HG02588 (cell line): ENCODE results near the gene SMAD2.
"Not testable (repeated sequence)": the region's sequence is repeated elsewhere in the genome, so short reads cannot be mapped to it uniquely, and the experiment has no call there.

ENCODE experiments used
- ATAC-seq: cut with Tn5 transposase; IDR thresholded peaks from one replicate; pipeline ENCODE4 v1.9.1; 2021; ENCODE audit warnings: mild to moderate bottlenecking, moderate library complexity; ENCODE audit not compliant: unreplicated experiment

The SMAD2 gene

GRCh38 chr18:47846431-47846830 is 84.0 kb downstream of the SMAD2 start:
- ATAC-seq = no peak

GRCh38 chr18:47844828-47845498 is 85.5 kb downstream of the SMAD2 start:
- no peak for ATAC-seq

GRCh38 chr18:47842836-47843235 is 87.6 kb downstream of the SMAD2 start:
- no peak for ATAC-seq

- no peak for ATAC-seq
Measured at GRCh38 chr18:47838396-47838795, 92.1 kb downstream of the SMAD2 start.

GRCh38 chr18:47832348-47832747 is 98.1 kb downstream of the SMAD2 start:
- ATAC-seq = no peak

GRCh38 chr18:47831351-47831750 is 99.1 kb downstream of the SMAD2 start:
- ATAC-seq = no peak

- no peak for ATAC-seq
Measured at GRCh38 chr18:47830772-47831171, 99.7 kb downstream of the SMAD2 start.

GRCh38 chr18:47829831-47830230 is 100.6 kb downstream of the SMAD2 start:
- no peak for ATAC-seq

- ATAC-seq = not testable (repeated sequence)
Measured at GRCh38 chr18:47828031-47828430, 102.4 kb downstream of the SMAD2 start.

- ATAC-seq = no peak
Measured at GRCh38 chr18:47826157-47827074, 104.0 kb downstream of the SMAD2 start.

- no peak for ATAC-seq
Measured at GRCh38 chr18:47821314-47821713, 109.1 kb downstream of the SMAD2 start.

GRCh38 chr18:47817795-47818077 is 112.7 kb downstream of the SMAD2 start:
- no peak for ATAC-seq

GRCh38 chr18:47817017-47817794 is 113.3 kb downstream of the SMAD2 start:
- ATAC-seq = no peak

- no peak for ATAC-seq
Measured at GRCh38 chr18:47815486-47816270, 114.8 kb downstream of the SMAD2 start.

GRCh38 chr18:47809420-47809819 is 121.0 kb downstream of the SMAD2 start:
- no peak for ATAC-seq

- no peak for ATAC-seq
Measured at GRCh38 chr18:47802802-47803201, 127.7 kb downstream of the SMAD2 start.

GRCh38 chr18:47801817-47802216 is 128.6 kb downstream of the SMAD2 start:
- ATAC-seq = no peak

- no peak for ATAC-seq
Measured at GRCh38 chr18:47800756-47801155, 129.7 kb downstream of the SMAD2 start.

- ATAC-seq = no peak
Measured at GRCh38 chr18:47800248-47800647, 130.2 kb downstream of the SMAD2 start.

- ATAC-seq = no peak
Measured at GRCh38 chr18:47799376-47799775, 131.1 kb downstream of the SMAD2 start.

GRCh38 chr18:47798366-47798765 is 132.1 kb downstream of the SMAD2 start:
- ATAC-seq = no peak
